HCT116 (cell line): ENCODE measurements around the gene CABLES1. TPM values are rescaled to one million over a fixed set of nuclear protein-coding genes. Genes with fewer than 3 reads are reported as not detected.

Source experiments
- ATAC-seq: fragments of 200-7000 bp; cut with Tn5 transposase; 2 replicates; pipeline ENCODE4 v1.9.1; 2020; ENCODE audit warnings: mild to moderate bottlenecking, moderate library complexity
- BruUV-seq: library from RNA; stranded (reverse); fragments of 400-500 nt; replicated peaks from 2 replicates; lab custom pipeline; 2021; lab: Mats Ljungman, UMichigan
- CTCF ChIA-PET: fragments of 300-600 bp; sonication (Branson Sonifier 250); formaldehyde crosslinking; loops from one replicate; lab custom pipeline; 2021; ENCODE audit warnings: antibody characterized with exemption; lab: Charles Lee
- POLR2A ChIA-PET: fragments of 300-600, 350-600 bp; sonication (Branson Sonifier 250); formaldehyde crosslinking; loops from one replicate; lab custom pipeline; 2021; ENCODE audit warnings: antibody characterized with exemption; lab: Charles Lee
- RAD21 ChIA-PET, 2 experiments: fragments of 300-600 bp; sonication (Branson Sonifier 250); formaldehyde crosslinking; loops; one replicate each; lab custom pipeline; 2023; ENCODE audit warnings: low total read pairs in 2 of 2; ENCODE audit not compliant: uncharacterized antibody in 2 of 2, unreplicated experiment in 2 of 2, low non-redundant PET in 1 of 2; lab: Charles Lee
- DNase-seq: peaks from one replicate; pipeline ENCODE4 v3.0.0-alpha.2; 2010; ENCODE audit warnings: low read depth, low spot score
- H2AFZ ChIP-seq: fragments of 200-600 bp; shearing (Covaris generic), sonication (generic); 2 replicates; pipeline ENCODE4 v1.6.1; 2017; ENCODE audit warnings: low read depth, mixed run types, mixed read lengths, antibody characterized with exemption, low read length; ENCODE audit not compliant: poor library complexity, severe bottlenecking
- H3K27ac ChIP-seq: 2 replicates; pipeline ENCODE4 v1.5.1; 2012; ENCODE audit warnings: low read depth, low read length
- H3K27me3 ChIP-seq: fragments of 200-600 bp; sonication (generic); 2 replicates; pipeline ENCODE4 v1.6.1; 2016; ENCODE audit warnings: mixed run types, low read length, mixed read lengths; ENCODE audit not compliant: insufficient read depth
- H3K36me3 ChIP-seq, 2 experiments: fragments of 200-500 bp in 1 of 2; fragments of 200-600 bp in 1 of 2; sonication (Bioruptor generic) in 1 of 2; sonication (generic) in 1 of 2; 2 replicates each; pipeline versions ENCODE4 v1.5.1 to v1.6.1; 2014 to 2016; ENCODE audit warnings: low read length in 2 of 2, inconsistent platforms in 1 of 2, mixed read lengths in 1 of 2, mixed run types in 1 of 2; ENCODE audit not compliant: insufficient read depth in 2 of 2, control insufficient read depth in 1 of 2
- H3K4me1 ChIP-seq, 2 experiments: fragments of 200-600 bp in 1 of 2; sonication (generic) in 1 of 2; 2 replicates each; pipeline versions ENCODE4 v1.5.1 to v1.6.1; 2012 to 2017; ENCODE audit warnings: low read length in 2 of 2, inconsistent platforms in 1 of 2, mild to moderate bottlenecking in 1 of 2, mixed read lengths in 1 of 2, mixed run types in 1 of 2, moderate library complexity in 1 of 2; ENCODE audit not compliant: insufficient read depth in 2 of 2, control insufficient read depth in 1 of 2
- H3K4me2 ChIP-seq: fragments of 200-600 bp; sonication (generic); 2 replicates; pipeline ENCODE4 v1.6.1; 2017; ENCODE audit warnings: mixed run types, low read length, mixed read lengths
- H3K4me3 ChIP-seq, 2 experiments: fragments of 200-600 bp in 1 of 2; sonication (generic) in 1 of 2; replicated peaks in 1 of 2; 2 replicates each; pipeline ENCODE4 v1.5.1; 2011 to 2016; ENCODE audit warnings: low read length in 2 of 2, control low read depth in 1 of 2, low read depth in 1 of 2, mild to moderate bottlenecking in 1 of 2, mixed read lengths in 1 of 2, mixed run types in 1 of 2
- H3K79me2 ChIP-seq: fragments of 200-600 bp; sonication (generic); 2 replicates; pipeline ENCODE4 v1.6.1; 2017; ENCODE audit warnings: mild to moderate bottlenecking, mixed run types, low read length, moderate library complexity, mixed read lengths; ENCODE audit not compliant: insufficient read depth
- H3K9ac ChIP-seq: fragments of 200-600 bp; sonication (generic); 2 replicates; pipeline ENCODE4 v1.6.1; 2016; ENCODE audit warnings: low read length, mixed read lengths
- H3K9me2 ChIP-seq: fragments of 200-600 bp; sonication (generic), shearing (Covaris generic); 2 replicates; pipeline ENCODE4 v1.6.1; 2017; ENCODE audit warnings: mixed run types, mild to moderate bottlenecking, moderate library complexity; ENCODE audit not compliant: insufficient read depth
- H3K9me3 ChIP-seq, 2 experiments: fragments of 200-500 bp in 1 of 2; fragments of 200-600 bp in 1 of 2; sonication (Bioruptor generic) in 1 of 2; sonication (generic) in 1 of 2; 2 replicates each; pipeline ENCODE4 v1.6.1; 2014 to 2017; ENCODE audit warnings: low read length in 2 of 2, mixed read lengths in 2 of 2, inconsistent platforms in 1 of 2, low read depth in 1 of 2, mild to moderate bottlenecking in 1 of 2, mixed run types in 1 of 2, moderate library complexity in 1 of 2; ENCODE audit not compliant: control insufficient read depth in 1 of 2, insufficient read depth in 1 of 2
- H4K20me1 ChIP-seq: fragments of 200-600 bp; sonication (generic), shearing (Covaris generic); 2 replicates; pipeline ENCODE4 v1.6.1; 2017; ENCODE audit warnings: mixed run types, mild to moderate bottlenecking, moderate library complexity; ENCODE audit not compliant: insufficient read depth
- ATF3 ChIP-seq: IDR thresholded peaks from 2 replicates; pipeline ENCODE4 v1.6.1; 2012
- CBX3 ChIP-seq: IDR thresholded peaks from 2 replicates; pipeline ENCODE4 v1.6.1; 2012; ENCODE audit warnings: low read depth
- CEBPB ChIP-seq: IDR thresholded peaks from 2 replicates; pipeline ENCODE4 v1.6.1; 2012; ENCODE audit warnings: low read depth
- CTCF ChIP-seq, 3 experiments: fragments of 200-600 bp in 1 of 3; sonication (generic) in 1 of 3; IDR thresholded peaks in 2 of 3; conservative IDR thresholded peaks in 1 of 3; 2 replicates each; pipeline ENCODE4 v1.5.1; 2012 to 2017; ENCODE audit warnings: low read depth in 2 of 3, low read length in 2 of 3, antibody characterized with exemption in 1 of 3, borderline replicate concordance in 1 of 3, control low read depth in 1 of 3, mild to moderate bottlenecking in 1 of 3, mixed read lengths in 1 of 3, mixed run types in 1 of 3, moderate library complexity in 1 of 3; ENCODE audit not compliant: insufficient read depth in 1 of 3
- EGR1 ChIP-seq: IDR thresholded peaks from 2 replicates; pipeline ENCODE4 v1.6.1; 2012; ENCODE audit warnings: low read depth
- ELF1 ChIP-seq: IDR thresholded peaks from 2 replicates; pipeline ENCODE4 v1.6.1; 2012; ENCODE audit warnings: low read depth, borderline replicate concordance
- EZH2 ChIP-seq: fragments of 200-600 bp; sonication (generic); IDR thresholded peaks from 2 replicates; pipeline ENCODE4 v1.6.1; 2017; ENCODE audit warnings: antibody characterized with exemption, mixed run types
- EZH2phosphoT487 ChIP-seq: fragments of 200-600 bp; IDR thresholded peaks from 2 replicates; pipeline ENCODE4 v1.6.1; 2018; ENCODE audit warnings: antibody characterized with exemption, borderline replicate concordance
- JUND ChIP-seq: IDR thresholded peaks from 2 replicates; pipeline ENCODE4 v1.6.1; 2012
- MAX ChIP-seq: IDR thresholded peaks from 2 replicates; pipeline ENCODE4 v1.6.1; 2012
- POLR2A ChIP-seq: IDR thresholded peaks from 2 replicates; pipeline ENCODE4 v1.7.0; 2011; ENCODE audit warnings: borderline replicate concordance; ENCODE audit not compliant: insufficient read depth, insufficient read length; ENCODE audit errors: extremely low read depth
- RAD21 ChIP-seq: IDR thresholded peaks from 2 replicates; pipeline ENCODE4 v1.6.1; 2012; ENCODE audit warnings: low read depth, mild to moderate bottlenecking
- REST ChIP-seq: IDR thresholded peaks from 2 replicates; pipeline ENCODE4 v1.6.1; 2012; ENCODE audit warnings: low read depth
- SIN3A ChIP-seq: IDR thresholded peaks from 2 replicates; pipeline ENCODE4 v1.6.1; 2012; ENCODE audit warnings: low read depth
- SP1 ChIP-seq: IDR thresholded peaks from 2 replicates; pipeline ENCODE4 v1.6.1; 2012; ENCODE audit warnings: low read depth
- SRF ChIP-seq: IDR thresholded peaks from 2 replicates; pipeline ENCODE4 v1.6.1; 2012; ENCODE audit warnings: low read depth
- TCF7L2 ChIP-seq: IDR thresholded peaks from 2 replicates; pipeline ENCODE4 v1.7.0; 2011; ENCODE audit warnings: borderline replicate concordance, inconsistent platforms; ENCODE audit not compliant: insufficient read depth, insufficient read length; ENCODE audit errors: extremely low read depth
- YY1 ChIP-seq: IDR thresholded peaks from 2 replicates; pipeline ENCODE4 v1.6.1; 2011; ENCODE audit warnings: low read length, low read depth, moderate library complexity, mild to moderate bottlenecking; ENCODE audit not compliant: insufficient replicate concordance; ENCODE audit errors: extremely low read depth
- ZBTB33 ChIP-seq: IDR thresholded peaks from 2 replicates; pipeline ENCODE4 v1.6.1; 2011; ENCODE audit warnings: mild to moderate bottlenecking, low read length, moderate library complexity; ENCODE audit not compliant: insufficient replicate concordance; ENCODE audit errors: extremely low read depth
- ZFX ChIP-seq: fragments of 450-650 bp; IDR thresholded peaks from 2 replicates; pipeline ENCODE4 v1.6.1; 2017
- intact Hi-C: fragments of 100-400 bp; cut with micrococcal nuclease; formaldehyde crosslinking; loops from 2 replicates; pipeline ENCODE4 v1.10.0; 2022
- total RNA-seq: library from RNA; stranded (reverse); gene quantifications from one replicate; pipeline ENCODE4 v1.2.1, GENCODE V29; 2021; ENCODE audit not compliant: unreplicated experiment

Gene CABLES1
- total RNA-seq, 1 experiment from 2014 or later, result 7.7 TPM

GRCh38 chr18:23301972-23302371 lies 166.7 kb downstream of the CABLES1 start:
- Histone ChIP-seq H2AFZ (no peak overlapping the region), H3K27me3 (no peaks in the 10 kb centered on the region), H3K9ac (no peak overlapping the region), H3K4me1 (no peaks in the 10 kb centered on the region), H3K36me3 (no peaks in the 10 kb centered on the region), H3K9me3 (no peaks in the 10 kb centered on the region), H3K4me2 (no peak overlapping the region), H4K20me1 (no peaks in the 10 kb centered on the region), H3K9me2 (no peaks in the 10 kb centered on the region), H3K79me2 (no peaks in the 10 kb centered on the region), H3K27ac (no peak overlapping the region), H3K4me3 (no peak overlapping the region)
- TF ChIP-seq JUND, result no peak
- TF ChIP-seq RAD21, result no peak
- TF ChIP-seq EZH2phosphoT487, result no peak
- no peak for TF ChIP-seq CBX3
- TF ChIP-seq SP1, result no peak
- no peak for TF ChIP-seq SIN3A
- TF ChIP-seq ZBTB33, result no peak
- no peak for TF ChIP-seq POLR2A
- TF ChIP-seq SRF, result no peak
- TF ChIP-seq CTCF (IDR thresholded peaks at IDR 0.05 in 2 of 3, conservative IDR thresholded peaks at IDR 0.05 in 1 of 3; ENCODE audit: borderline replicate concordance in 1 of 3, insufficient read depth in 1 of 3, low read depth in 2 of 3, low read length in 2 of 3), result no peak
- TF ChIP-seq EGR1, result no peak
- no peak for TF ChIP-seq YY1
- no peak for TF ChIP-seq EZH2
- no peak for TF ChIP-seq REST
- TF ChIP-seq MAX, result no peak
- TF ChIP-seq ATF3, result no peak
- TF ChIP-seq CEBPB, result no peak
- TF ChIP-seq TCF7L2, result no peak
- TF ChIP-seq ZFX, result no peak
- no peak for TF ChIP-seq ELF1
- RAD21 ChIA-PET, result no interaction called here
- POLR2A ChIA-PET, result no interaction called here
- no peak for DNase-seq
- CTCF ChIA-PET, result no interaction called here
- no peak for ATAC-seq
- BruUV-seq, result no TSS peak
- intact Hi-C loops, result no loop called here
